ENCODE data around the gene TGFBR3.
A peak's percentile ranks its signal among the peaks of the same experiment; 100 is the strongest.
"Not testable (repeated sequence)": the region's sequence is repeated elsewhere in the genome, so short reads cannot be mapped to it uniquely, and the experiment has no call there.

Gene TGFBR3

DNA sequence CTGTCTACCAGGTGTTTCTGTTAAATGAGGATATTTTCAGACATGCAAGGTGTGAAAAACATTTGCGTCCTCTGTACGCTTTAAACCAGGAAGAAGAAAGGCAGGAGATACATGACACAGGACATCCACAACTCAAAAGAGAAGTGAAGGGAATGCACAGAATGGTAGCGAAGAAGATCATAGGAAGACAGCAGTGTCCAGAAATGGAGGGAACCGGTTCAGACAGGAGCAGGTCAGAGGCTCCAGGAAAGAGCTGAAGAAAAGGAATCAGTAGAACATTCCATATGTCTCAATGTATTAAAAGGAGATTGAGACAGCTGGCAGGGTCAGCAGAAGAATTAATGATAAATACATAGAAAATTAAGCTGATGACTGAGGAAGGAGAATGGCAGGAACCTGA is 194.4 kb downstream of the TGFBR3 start:
- DNase-seq (ENCODE audit: low spot score), result no peak

DNA sequence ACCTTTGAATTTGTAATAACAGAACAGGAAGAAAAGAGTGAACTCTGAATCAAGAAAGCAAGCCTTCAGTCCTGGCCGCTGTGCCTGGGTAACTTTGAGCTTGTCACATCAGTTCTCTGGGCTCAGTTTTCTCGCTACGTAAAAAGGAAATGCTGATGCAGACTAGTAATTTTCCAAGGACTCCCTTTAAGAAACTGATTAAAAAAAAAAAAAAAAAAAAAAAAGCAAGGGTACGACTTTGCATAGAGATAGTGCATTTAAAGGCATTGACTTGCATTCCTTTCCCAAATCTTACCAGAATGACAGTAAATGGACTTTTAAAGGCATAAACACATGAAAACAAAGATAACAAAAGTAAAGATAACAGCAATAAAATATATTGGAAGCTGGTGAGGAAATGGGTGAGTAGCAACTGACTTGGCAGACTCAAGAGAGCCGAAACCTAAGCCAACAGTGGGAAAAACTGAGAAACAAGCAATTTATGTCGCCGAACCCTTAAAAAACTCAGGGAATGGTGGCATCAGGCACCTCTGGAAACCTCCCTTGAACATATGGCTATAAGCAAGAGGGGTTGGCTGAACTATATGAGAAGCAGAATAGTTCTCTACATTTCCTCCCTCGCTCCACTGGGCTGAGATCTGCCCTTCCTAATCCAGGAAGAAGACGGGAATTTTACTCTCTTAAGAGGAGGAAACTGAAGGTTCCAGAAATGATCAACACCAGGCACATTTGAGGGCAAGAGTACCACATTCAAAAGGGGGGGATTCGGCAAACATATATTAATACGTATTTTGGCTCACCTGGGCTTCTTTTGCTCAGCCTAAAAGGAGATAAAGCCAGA is 196.1 kb downstream of the TGFBR3 start:
- DNase-seq (ENCODE audit: low spot score), result no peak

DNA sequence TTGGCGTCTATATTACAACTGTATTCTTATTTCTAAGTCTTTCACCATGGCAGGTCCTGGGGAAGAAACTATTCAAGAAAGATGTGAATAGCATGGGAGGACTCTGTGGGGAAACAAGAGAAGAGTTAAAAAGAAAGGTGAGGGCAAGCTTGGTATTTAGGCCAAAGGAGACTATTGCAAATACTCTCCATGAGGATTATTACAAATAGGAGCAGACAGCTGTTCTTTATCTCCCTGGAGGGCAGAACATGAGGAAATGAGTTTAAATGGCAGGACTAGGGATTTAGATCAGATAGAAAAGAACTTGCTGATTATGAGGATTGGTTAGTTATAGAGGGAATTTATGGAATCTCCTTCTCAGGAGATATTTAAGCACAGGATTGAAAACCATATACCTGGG is 198.5 kb downstream of the TGFBR3 start:
- no peak for DNase-seq (ENCODE audit: low spot score)

DNA sequence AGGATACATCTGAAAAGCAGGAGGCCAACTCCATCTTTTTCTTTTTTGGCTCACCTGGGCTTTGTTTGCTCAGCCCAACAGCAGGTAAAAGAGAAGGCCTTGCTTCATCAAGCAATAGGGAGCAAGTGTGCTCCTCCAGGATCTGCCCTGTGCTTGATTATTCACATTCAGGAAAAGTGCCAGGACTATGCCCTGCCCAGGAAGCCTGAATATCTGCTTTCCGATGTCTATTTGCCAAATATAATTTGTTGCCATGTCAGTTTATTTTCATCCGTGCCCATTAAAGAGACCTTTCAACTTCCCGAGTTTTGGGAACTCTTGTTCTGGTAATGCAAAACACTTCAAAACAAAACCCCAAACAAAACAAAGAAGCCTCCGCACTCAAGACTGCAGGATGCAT is 200.0 kb downstream of the TGFBR3 start:
- no peak for DNase-seq (ENCODE audit: low spot score)

DNA sequence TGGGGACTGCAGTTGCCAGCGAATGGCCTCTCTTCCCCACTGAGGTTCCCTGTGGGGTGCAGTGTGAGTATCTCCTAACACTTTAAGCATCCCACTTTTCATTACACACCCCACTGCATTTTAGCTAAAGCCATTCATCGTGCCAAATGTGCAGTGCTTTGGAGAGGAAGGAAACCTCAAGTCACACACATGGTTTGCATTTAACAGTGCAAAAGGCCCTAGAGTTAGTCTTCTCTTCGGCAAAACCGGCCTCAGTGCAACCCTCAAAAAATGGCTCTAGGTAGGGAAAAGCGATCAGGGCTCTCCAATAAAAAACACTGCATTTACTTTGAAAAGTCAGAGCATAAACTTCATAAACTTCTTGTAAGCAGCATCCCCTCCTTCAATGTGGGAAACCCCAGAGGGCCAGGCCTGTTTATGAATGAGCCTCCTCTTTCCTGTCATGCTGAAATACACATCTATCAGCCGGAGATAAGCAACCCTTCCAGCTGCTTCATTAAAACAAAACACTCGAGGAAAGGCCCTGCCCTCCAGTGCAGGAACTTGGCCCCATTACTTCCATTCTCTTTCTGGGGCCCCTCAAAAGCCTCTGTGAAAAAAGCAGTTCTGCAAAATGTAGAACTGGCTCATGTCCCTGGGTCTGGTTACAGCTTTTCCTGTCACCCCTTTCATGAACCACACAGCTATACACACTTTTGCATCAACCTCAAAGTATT is 201.3 kb downstream of the TGFBR3 start:
- DNase-seq (ENCODE audit: low spot score), result no peak

DNA sequence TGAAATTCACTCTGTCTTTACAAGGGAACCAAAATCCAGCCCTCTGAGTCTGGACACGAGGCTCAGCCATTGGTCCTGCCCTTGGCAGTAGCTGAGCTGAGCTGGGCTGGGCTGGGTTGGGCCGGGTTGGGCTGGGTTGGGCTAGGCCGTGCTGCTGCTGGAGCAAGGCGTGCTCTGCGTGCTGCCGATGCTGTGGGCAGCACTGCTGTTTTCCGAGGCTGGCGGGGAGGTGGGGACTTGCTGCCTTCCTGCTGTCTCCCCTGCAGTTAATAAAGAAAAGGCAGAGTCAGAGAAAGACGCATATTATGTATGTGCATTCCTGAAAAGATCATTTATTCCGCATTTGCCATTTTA is 202.4 kb downstream of the TGFBR3 start:
- no peak for DNase-seq (ENCODE audit: low spot score)

DNA sequence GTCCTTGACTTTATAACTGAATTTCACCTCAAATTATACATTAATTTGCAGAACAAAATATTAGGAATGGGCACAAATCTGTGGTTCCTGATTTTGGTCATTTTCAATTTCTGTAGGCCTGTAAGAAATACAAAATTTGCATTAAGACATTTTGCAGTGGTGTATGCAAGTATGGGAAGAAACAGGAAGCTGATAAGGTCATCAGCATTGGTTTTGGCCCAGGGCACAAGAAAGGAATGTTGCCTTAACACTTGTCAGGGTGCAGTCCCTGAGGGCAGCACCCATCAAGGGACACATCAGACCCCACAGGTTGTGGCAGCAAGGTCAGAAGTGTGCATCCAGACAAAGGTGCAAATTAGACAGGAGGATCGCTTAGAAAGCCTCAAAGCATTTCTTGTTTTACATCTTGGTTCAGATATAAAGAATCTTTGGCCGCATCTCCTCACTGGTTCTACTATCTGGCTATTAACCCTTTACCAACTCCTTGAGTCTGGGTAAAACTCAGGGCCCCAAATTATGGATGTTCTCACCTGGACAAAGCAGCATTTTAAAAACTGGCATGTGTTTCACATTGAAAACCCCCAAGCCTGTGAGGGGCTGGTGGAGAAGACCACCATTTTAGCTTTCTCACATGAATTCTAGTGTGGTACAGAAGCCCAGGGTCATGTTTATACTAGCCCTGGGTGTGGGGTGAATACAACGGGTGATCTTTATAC is 202.9 kb downstream of the TGFBR3 start:
- no peak for DNase-seq (ENCODE audit: low spot score)

DNA sequence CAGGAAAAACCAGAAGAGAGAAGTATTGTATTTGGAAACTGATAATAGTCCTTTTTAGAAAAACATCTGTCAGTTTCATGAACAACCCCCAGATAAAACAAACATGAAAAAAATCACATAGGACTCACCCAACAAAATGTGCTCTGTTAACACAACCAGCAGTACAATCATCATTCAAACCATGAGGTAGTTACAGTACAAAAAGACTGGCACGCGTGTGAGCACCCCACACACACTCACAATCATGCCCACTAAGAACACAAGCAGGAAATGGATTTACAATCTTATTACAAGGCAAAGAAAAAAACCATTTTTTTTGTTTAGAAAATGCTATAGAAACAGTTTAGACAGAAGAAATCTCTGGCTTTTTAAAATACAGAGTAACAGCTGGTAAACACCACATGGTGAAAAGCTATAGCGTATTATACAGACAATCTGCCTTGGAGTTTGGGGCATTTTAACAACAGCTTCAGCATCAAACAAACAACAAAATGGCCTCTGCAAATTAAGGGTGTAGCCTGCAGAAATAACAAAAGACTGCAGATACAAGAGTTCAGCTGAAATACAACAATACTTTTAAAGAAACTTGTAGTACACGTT is 205.3 kb downstream of the TGFBR3 start:
- no peak for DNase-seq (ENCODE audit: low spot score)

DNA sequence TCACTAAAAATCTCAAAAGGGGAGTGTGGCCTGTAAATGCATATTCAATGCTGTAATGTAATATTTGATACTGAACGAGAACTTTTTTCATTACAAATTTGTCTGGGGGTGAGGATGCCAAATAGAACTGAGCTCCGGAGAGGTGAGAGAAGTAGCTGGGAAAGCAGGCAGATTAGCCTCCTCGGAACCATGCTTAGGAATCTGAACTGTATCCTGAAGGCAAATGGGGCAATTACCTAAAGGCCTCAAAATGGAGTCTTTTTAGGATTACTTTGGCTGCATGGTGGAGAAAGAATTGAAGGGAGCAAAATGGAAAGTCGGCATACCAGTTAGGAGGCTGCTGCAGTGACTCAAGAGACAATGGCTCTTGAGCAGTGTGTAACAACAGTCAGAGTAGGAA is 206.5 kb downstream of the TGFBR3 start:
- DNase-seq (ENCODE audit: low spot score), result no peak

DNA sequence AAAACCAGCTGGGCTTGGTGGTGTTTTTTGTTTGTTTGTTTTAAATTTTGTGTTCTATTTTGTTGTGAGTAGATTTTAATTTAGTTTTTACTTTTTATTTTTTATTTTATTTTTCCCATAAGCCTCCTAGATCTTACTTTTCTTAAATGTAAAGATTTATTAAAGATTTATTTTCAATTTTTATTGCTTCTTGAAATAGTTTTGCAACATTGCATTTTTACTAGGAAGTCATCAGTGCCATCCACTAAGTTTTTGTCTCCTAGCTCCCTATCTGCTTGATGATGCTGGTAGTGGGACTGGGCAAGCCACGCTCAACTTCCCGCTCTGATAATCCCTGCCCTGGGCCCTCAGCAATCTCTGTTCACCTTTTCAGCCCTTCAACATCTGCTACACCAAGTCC is 209.9 kb downstream of the TGFBR3 start:
- no peak for DNase-seq (ENCODE audit: low spot score)

DNA sequence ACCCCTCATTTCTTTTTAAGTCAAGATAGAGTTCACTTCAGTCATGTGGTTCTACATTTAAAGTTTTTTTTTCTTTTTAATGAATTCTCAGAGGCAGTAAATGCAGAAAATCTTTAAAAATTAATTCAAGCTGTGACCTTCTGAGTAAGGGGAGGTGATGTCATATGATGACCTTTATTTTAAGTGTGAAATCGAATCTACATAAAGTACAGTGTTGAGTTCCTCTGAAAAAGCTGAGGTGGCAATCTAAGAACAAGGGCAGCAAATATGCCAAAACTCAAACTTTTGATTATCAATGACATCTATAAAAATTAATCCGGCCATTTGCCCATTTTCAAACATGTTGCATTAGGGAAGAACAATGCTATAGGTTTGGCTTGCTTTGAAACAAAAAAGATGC is 211.8 kb downstream of the TGFBR3 start:
- DNase-seq (ENCODE audit: low spot score), result no peak

DNA sequence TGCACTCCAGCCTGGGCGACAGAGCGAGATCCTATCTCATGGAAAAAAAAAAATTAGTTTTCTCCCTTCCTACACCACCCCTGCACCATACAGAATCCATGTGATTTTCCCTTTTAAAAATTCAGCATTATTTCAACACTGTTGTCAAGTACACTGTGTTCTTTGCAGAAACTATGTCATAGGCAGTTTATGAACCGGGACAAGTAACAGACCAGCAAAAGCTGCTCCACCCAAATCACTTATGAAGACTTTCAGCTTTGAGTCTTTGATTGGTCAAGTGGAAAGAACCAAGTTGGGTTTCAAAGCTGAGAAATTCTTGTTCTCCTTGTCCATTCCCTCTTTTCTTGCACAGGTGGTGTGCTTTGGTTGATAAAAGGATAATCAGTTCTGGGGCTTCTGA is 212.3 kb downstream of the TGFBR3 start:
- DNase-seq (ENCODE audit: low spot score), result no peak

DNA sequence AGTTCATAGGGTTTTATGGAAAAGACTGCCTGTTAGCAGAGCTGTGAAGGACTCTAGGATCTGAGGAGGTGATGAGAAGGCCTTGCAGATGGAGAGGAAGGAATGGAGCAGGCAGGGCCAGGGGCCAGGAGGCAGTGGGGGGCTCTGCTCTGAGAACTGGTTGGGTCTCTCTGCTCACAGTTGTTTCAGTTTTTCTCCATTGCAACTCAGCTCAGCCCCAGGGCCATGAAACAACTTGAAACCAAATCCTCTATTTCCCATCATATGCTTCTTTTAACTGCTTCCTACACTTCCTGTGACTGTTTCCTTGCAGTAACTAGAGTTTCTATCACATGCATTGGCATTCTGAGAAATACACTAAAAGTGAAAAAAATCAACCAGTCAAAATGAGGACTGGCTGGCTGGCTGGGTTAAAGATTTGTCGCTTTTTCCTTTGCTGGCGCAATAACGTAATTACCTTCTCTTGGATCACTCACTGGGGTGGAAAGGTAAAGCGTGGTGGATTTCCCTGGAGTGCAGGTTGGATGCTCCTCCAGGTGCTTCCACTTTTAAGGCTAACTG is 213.3 kb downstream of the TGFBR3 start:
- no peak for DNase-seq (ENCODE audit: low spot score)

DNA sequence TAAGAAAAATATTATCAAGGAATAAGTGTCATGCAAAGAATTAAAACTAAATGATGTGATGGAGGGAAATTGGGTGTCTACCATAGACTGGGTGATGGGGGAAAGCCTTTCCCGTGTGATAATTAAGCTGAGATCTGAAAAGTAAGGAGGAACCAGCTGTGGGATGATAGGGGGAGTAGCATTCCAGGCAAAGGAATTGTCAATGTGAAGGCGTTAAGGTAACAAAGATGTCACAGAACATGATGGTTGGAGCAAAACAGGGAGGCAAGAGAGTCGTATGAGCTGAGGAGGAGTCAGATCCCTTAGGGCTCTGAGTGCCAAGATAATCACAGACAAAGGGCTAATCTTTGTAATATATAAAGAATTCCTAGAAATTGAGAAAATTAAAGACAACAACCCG is 215.2 kb downstream of the TGFBR3 start:
- peak; percentile 3 for DNase-seq (ENCODE audit: low spot score)

DNA sequence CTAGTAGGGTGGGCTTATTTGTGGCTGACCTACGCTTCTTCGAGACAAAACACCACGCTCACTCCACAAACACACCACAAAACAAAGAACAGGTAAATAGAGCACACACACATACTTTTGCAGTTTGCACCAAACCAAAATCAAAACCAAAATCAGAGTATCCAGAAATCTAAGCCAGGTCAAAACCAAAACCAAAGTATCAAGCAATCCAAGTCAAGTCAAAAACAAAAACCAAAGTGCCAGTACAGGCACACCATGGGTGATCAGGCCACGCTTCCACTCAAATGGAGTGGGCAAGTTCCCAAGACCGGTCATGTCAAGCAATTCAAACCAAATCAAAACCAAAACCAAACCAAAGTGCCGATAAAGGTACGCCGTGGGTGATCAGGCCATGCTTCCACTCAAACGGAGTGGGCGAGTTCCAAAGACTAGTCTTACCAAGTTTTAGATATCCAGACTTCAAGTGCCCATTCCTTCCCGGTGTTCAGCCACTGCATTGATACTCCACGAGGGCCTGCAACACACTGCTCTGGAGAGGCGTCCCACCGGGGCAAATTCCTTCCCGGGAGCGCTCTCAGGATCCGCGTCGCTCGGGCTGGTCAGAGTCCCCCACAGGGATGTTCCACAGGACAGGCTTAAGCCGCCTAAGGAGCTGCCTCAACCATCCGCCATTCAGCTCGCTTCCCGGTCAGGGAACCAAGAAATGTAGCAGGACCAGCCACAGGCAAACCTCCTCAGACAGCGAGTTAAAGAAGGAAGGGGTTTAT is 216.2 kb downstream of the TGFBR3 start:
- no peak for DNase-seq (ENCODE audit: low spot score)

DNA sequence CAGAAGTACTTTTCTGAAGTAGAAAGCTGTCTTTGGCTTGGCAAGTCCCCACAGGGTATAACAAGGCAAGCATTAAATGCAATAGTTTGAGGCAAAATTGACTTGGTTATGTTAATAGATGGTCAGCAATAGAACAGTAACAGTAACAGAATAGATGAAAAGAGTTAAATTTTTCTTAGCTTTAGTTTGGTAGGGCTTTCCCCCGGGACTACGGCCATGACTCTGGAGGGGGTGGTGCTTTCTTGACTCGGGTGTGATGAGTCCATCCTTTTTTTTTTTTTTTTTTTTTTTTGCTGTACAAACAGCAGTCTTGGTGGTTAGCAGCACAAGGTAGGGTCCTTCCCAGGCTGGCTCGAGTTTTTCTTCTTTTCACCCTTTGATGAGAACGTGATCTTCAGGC is 219.3 kb downstream of the TGFBR3 start:
- DNase-seq (ENCODE audit: low spot score), result not testable (repeated sequence)

DNA sequence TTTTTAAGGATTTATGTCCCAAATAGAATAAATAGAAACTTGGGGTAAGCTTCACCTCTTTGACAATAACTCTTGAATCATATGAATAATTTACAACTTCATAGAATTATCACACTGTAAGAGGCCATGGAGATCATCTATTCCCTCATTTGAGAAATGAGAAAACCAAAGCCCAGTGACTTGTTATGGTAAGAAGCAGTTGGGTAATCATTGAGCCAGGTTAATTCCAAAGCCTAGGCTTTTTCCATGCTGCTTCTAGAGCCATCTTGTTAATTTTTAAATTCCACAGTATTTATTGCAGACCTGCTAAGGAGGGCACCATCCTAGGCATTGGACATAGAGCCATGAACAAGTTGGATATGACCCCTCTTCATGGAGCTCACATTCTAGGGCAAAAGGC is 224.8 kb downstream of the TGFBR3 start:
- no peak for DNase-seq (ENCODE audit: low spot score)

DNA sequence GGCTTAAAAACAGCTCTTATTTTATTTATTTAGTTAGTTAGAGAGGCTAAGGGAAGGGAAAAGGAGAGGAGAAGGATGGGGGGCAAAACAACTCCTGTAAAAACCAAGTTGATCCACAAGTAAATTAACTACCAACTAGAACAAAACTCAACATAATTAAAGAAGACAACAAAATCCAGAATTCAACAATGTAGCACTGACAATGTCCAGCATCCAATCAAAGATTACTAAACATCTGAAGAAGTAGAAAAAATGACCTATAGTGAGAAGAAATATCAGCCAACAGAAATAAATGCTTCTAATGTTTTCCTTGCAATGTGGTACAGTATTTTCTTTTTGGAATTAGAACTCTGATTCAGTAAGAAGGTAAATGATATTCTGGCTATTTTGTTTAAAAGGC is 225.2 kb downstream of the TGFBR3 start:
- DNase-seq (ENCODE audit: low spot score), result no peak

DNA sequence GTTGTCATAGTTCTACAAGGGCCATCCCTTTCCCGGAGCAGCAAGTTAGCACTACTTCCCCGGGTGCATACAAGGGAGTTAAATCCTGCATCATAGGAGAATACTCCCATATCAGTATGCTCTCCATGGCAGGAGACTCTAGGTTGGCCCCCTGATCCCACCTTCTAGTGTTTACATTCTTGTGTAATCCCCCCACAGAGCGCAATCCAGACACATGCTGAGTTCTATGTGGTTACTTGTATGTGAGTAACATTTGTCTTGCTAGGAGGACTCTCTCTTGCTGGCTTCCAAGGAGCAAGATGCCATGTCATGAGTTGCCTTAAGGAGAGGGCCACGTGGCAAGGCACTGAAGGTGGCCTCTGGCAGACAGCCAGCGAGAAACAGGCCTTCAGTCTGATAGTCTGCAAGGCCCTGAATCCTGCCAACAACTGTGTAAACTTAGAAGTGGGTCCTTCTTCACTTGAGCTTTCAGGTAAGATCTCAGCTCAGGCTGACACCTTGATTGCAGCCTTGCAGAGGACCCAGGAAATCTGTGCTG is 230.0 kb downstream of the TGFBR3 start:
- DNase-seq (ENCODE audit: low spot score), result no peak

DNA sequence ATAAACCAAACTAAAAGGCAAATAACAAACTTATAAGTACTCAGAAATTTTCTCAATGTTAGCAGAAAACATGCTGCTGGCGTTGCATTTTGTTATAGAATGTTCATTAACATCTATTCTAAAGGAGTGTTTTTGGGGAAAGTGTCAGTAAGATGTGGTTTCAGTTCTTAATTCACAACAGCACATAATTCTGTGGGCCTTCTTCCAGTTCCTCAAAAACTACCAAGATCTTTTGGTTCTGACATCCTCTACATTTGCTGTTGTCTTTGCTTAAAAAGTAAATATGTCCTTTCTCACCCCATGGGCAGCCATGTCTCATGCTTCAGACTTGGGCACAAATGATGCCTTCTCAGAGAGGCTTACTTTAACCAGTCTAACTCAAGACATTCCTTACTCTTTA is 232.8 kb downstream of the TGFBR3 start:
- DNase-seq (ENCODE audit: low spot score), result no peak

DNA sequence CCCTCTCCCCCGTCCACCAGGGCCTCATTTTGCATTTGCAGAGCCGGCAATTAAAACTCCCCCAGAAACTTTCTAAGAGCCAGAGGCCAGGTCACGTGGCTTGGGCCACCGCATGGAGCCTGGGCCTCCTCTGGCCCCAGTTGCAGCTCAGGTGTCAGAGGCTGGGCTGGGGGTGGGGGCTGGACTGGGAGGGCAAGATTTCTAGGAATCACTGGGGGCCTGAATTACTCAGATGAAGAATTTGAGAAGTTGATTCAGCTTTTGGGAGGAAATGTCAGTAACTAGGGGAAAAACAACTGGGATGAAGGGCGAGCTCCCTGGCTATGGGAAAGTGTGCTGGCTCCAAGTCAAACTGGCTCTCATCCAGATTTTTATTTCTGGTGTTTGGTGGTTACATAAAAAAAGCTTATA is 234.3 kb downstream of the TGFBR3 start:
- DNase-seq (ENCODE audit: low spot score), result no peak

Data from SK-N-DZ (cell line).